IPS-18a (cell line): ENCODE results near the gene HOXD3.

Source experiments
- H3K27ac ChIP-seq: one replicate; pipeline ENCODE4 v1.5.1; 2013; ENCODE audit warnings: low read length
- H3K27me3 ChIP-seq: one replicate; pipeline ENCODE4 v1.6.1; 2013; ENCODE audit warnings: mild to moderate bottlenecking, low read length; ENCODE audit not compliant: control insufficient read depth, insufficient read depth
- H3K36me3 ChIP-seq: one replicate; pipeline ENCODE4 v1.6.1; 2013; ENCODE audit warnings: low read depth, low read length; ENCODE audit not compliant: control insufficient read depth
- H3K4me1 ChIP-seq: one replicate; pipeline ENCODE4 v1.6.1; 2013; ENCODE audit warnings: low read depth, low read length; ENCODE audit not compliant: control insufficient read depth
- H3K4me3 ChIP-seq: one replicate; pipeline ENCODE4 v1.5.1; 2013; ENCODE audit warnings: low read length
- H3K9ac ChIP-seq: one replicate; pipeline ENCODE4 v1.6.1; 2013; ENCODE audit warnings: mild to moderate bottlenecking, low read length, moderate library complexity
- H3K9me3 ChIP-seq: one replicate; pipeline ENCODE4 v1.6.1; 2013; ENCODE audit warnings: low read depth, low read length; ENCODE audit not compliant: control insufficient read depth

Gene HOXD3

DNA sequence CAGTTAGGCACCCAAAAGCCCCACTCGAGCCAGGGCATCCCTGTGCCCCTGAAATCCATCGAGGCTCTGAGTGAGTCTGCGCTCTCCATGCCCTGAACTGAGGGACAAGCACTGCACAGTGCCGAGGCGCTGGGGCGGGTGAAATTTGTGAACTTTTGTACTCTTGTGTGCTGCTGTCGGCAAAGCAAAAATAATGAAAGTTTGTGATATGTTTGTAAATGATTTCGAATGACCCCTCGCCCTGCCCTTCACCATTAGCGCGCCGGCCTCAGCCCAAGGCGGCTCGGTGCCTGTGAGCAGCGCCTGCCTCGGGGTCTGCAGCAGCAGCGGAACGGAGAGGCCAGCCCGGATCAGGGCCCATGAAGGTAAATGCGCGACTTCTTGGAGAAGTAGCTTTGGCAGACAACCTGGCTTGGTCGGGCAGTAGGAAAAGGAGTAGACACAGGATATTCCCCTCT, 7.6 kb upstream of the HOXD3 start:
- Histone ChIP-seq H3K4me1 (no peaks in the 10 kb centered on the region), H3K4me3 (no peak overlapping the region), H3K27ac (no peak overlapping the region), H3K9ac (no peak overlapping the region), H3K9me3 (no peaks in the 10 kb centered on the region), H3K27me3 (peaks cover 100% of the 10 kb centered on the region), H3K36me3 (no peaks in the 10 kb centered on the region)

DNA sequence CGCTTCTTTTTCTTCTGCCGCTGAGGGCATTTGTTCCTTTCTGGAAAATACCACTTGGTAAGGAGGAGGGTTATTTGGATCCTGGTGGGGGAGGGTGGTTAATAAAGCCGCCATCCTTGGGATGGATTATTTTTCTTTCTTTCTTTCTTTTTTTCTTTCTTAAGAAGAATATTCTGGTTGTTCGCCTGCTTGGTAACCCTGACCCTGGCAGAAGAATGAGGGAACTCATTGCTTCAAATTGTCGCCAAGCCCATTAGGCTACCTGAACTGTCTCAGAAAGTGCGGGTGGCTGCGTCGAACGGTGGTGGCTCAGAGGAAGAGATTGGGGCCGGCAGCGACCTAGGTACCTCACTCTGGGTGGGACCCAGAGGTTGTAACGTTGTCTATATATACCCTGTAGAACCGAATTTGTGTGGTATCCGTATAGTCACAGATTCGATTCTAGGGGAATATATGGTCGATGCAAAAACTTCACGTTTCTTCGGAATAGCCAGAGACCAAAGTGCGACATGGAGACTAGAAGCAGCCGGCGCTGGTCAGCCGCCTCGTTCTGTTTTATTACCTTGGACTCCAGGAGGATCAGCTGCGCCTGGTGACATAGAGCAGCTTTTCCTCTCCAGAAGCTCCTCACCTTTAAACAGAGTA, 7.0 kb upstream of the HOXD3 start:
- Histone ChIP-seq H3K4me1 (peaks cover under 1% of the 10 kb centered on the region), H3K9me3 (peaks cover 3% of the 10 kb centered on the region), H3K4me3 (no peak overlapping the region), H3K27me3 (peaks cover 100% of the 10 kb centered on the region), H3K27ac (no peak overlapping the region), H3K9ac (no peak overlapping the region), H3K36me3 (no peaks in the 10 kb centered on the region)

DNA sequence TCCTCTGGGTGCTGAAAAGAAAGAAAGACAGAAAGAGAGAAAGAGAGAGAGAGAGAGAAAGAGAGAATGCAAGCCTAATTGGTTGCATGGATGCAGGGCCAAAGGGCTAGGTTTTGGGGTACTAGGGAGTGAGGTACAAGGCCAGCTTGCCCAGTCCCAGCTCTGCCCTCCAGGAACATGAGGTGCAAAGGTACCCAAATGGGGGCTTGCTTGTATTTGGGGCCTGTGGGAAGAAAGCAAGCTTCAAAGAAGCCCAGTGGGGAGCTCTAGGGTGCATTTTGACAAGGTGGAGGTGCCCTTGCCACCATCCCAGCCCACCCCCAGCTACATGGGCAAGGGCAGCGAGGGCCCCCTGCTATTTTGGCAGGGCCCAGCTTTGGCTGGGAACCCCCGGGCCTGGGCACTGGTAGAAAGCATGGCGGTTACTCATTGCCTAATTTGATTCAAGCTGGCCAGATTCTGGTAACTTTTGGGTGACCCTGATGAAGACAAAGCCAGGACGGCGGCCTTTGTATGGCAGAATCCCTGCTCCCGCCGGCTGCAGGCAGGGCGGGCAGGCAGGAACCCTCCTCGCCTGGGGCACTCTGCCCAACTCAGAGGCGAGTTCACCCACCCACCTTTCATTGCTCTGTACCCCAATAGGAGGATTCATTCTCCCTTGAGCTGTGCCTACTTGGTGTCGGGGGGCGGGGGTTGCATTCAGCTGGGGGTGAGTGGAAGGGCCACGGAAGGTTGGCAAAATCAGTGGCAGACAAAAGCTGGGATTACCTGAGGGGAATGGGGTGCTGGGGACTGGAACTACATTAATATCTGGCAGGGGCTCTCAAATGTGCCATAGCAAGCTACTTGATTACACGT, 6.3 kb upstream of the HOXD3 start:
- H3K4me1 ChIP-seq = peaks cover 7% of the 10 kb centered on the region
- no peaks in the 10 kb centered on the region for H3K36me3 ChIP-seq
- peaks cover 3% of the 10 kb centered on the region for H3K9me3 ChIP-seq
- no peak overlapping the region for H3K9ac ChIP-seq
- peak overlapping the region; percentile 17 for H3K4me3 ChIP-seq
- peaks cover 100% of the 10 kb centered on the region for H3K27me3 ChIP-seq
- no peak overlapping the region for H3K27ac ChIP-seq

DNA sequence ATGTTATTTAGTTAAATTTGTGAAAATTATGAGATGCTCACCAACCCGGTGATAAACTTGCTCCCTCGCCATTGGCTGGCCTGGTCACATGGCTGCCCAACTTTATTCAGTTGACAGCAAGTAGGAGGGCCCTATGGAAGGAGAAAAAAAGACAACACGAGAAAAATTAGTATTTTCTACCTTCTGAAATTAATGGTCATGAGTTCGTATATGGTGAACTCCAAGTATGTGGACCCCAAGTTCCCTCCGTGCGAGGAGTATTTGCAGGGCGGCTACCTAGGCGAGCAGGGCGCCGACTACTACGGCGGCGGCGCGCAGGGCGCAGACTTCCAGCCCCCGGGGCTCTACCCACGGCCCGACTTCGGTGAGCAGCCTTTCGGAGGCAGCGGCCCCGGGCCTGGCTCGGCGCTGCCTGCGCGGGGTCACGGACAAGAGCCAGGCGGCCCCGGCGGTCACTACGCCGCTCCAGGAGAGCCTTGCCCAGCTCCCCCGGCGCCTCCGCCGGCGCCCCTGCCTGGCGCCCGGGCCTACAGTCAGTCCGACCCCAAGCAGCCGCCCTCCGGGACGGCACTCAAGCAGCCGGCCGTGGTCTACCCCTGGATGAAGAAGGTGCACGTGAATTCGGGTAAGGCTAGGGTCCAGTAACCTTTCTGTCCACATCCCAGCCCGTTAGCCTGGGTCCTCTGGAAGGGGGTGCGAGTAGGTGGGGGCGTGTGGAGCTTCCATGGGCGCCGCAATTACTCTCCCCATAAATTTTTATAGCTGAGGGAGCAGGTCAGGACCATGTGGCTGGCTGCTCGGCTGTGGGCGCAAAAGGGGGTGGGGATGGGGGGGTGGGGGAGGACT, 5.4 kb upstream of the HOXD3 start, which contains the start of gene HOXD4:
Gene HOXD4, plus strand, starts transcription at position 109 of the 846 bp plus-strand sequence. Its CDS starts 84 bp downstream, at position 193.
- peaks cover 3% of the 10 kb centered on the region for H3K9me3 ChIP-seq
- peak within 1 kb of the TSS; percentile 17 for H3K4me3 ChIP-seq
- peaks cover 7% of the 10 kb centered on the region for H3K4me1 ChIP-seq
- H3K9ac ChIP-seq = no peak within 1 kb of the TSS
- H3K27me3 ChIP-seq = peaks cover 100% of the 10 kb centered on the region
- H3K36me3 ChIP-seq = no peaks in the 10 kb centered on the region
- no peak within 1 kb of the TSS for H3K27ac ChIP-seq

- H3K27ac ChIP-seq = no peak overlapping the region
- no peak overlapping the region for H3K9ac ChIP-seq
These were observed 4.5 kb upstream of the HOXD3 start for GRCh38 chr2:176152350-176153181.

DNA sequence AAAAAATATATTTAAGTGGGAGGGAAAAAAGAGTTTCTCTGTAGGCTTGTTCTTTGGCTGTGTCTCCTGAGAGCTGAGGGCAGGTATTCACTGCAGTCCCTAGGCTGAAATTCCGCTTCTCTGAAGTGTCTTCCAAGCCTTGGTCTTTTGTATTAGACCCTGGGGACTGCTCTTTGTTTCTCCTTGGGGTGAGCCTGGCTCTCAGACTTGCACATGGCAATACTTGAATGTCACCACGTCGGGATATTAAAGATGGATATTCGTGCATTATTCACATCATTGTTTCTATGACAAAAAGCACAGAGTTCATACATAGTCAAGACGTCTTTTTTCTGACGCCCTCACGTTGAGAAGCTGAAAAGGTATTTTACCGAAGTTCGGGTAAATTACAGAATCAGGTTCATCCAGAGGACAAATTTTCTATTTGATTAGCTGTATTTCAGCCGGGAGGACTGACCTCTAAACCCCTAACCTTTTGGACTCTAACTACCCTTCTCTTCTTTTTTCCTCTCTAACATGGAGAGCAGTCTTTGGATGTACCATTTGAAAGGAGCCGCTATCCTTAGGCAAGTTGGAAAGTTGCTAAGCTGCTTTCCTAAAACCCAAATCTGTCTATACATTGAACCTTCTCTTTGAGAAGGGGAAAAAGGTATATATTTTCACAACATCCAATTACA, 2.4 kb upstream of the HOXD3 start:
- peaks cover 3% of the 10 kb centered on the region for H3K9me3 ChIP-seq
- peaks cover 7% of the 10 kb centered on the region for H3K4me1 ChIP-seq
- H3K27me3 ChIP-seq = peaks cover 100% of the 10 kb centered on the region
- H3K4me3 ChIP-seq = no peak overlapping the region
- no peak overlapping the region for H3K27ac ChIP-seq
- no peak overlapping the region for H3K9ac ChIP-seq
- no peaks in the 10 kb centered on the region for H3K36me3 ChIP-seq

More at GRCh38 chr2:176152350-176153181, 4.5 kb upstream of the HOXD3 start:
- peaks cover 100% of the 10 kb centered on the region for H3K27me3 ChIP-seq
- peaks cover 7% of the 10 kb centered on the region for H3K4me1 ChIP-seq
- H3K36me3 ChIP-seq = no peaks in the 10 kb centered on the region
- H3K4me3 ChIP-seq = no peak overlapping the region
- H3K9me3 ChIP-seq = peaks cover 3% of the 10 kb centered on the region

- Histone ChIP-seq H3K36me3 (no peaks in the 10 kb centered on the region), H3K9ac (no peak overlapping the region)
These were observed 1.6 kb upstream of the HOXD3 start for GRCh38 chr2:176155356-176156044.

GRCh38 chr2:176156301-176156806, 753 bp upstream of the HOXD3 start:
- peaks cover 3% of the 10 kb centered on the region for H3K9me3 ChIP-seq
- H3K4me3 ChIP-seq = no peak overlapping the region
- H3K27me3 ChIP-seq = peaks cover 100% of the 10 kb centered on the region
- H3K9ac ChIP-seq = no peak overlapping the region
- peaks cover 7% of the 10 kb centered on the region for H3K4me1 ChIP-seq
- no peaks in the 10 kb centered on the region for H3K36me3 ChIP-seq
- H3K27ac ChIP-seq = no peak overlapping the region

More at GRCh38 chr2:176155356-176156044, 1.6 kb upstream of the HOXD3 start:
- Histone ChIP-seq H3K9me3 (peaks cover 3% of the 10 kb centered on the region), H3K4me3 (no peak overlapping the region), H3K27me3 (peaks cover 100% of the 10 kb centered on the region), H3K27ac (no peak overlapping the region), H3K4me1 (peaks cover 7% of the 10 kb centered on the region)

- H3K9me3 ChIP-seq = peaks cover 3% of the 10 kb centered on the region
- no peak overlapping the region for H3K4me3 ChIP-seq
- peaks cover 100% of the 10 kb centered on the region for H3K27me3 ChIP-seq
These were observed 535 bp downstream of the HOXD3 start for GRCh38 chr2:176157499-176158185.

More at GRCh38 chr2:176157499-176158185, 535 bp downstream of the HOXD3 start:
- no peaks in the 10 kb centered on the region for H3K36me3 ChIP-seq
- no peak overlapping the region for H3K9ac ChIP-seq
- no peak overlapping the region for H3K27ac ChIP-seq
- H3K4me1 ChIP-seq = peaks cover 7% of the 10 kb centered on the region
